IMR-90 (cell line): ENCODE measurements around the gene SDHAF1. TPM values are rescaled to one million over a fixed set of nuclear protein-coding genes. Genes with fewer than 3 reads are reported as not detected.

Experiments
- ATAC-seq: fragments of 200-7000 bp; cut with Tn5 transposase; 2 replicates; pipeline ENCODE4 v1.9.1; 2020; ENCODE audit warnings: low read depth, mild to moderate bottlenecking, moderate library complexity
- BruUV-seq: library from RNA; stranded (reverse); fragments of 400-500 nt; replicated peaks from 2 replicates; lab custom pipeline; 2021; lab: Mats Ljungman, UMichigan
- CTCF ChIA-PET: fragments of 300-600 bp; formaldehyde crosslinking; extraction: SDS; loops from one replicate; lab custom pipeline; 2021; ENCODE audit warnings: antibody characterized with exemption; lab: Yijun Ruan, JAX
- POLR2A ChIA-PET: fragments of 300-600 bp; sonication (Branson Sonifier 250); formaldehyde crosslinking; loops from one replicate; lab custom pipeline; 2022; ENCODE audit warnings: antibody characterized with exemption; ENCODE audit not compliant: unreplicated experiment; lab: Charles Lee
- DNase-seq: peaks from one replicate; pipeline ENCODE4 v3.0.0; 2013
- H2AFZ ChIP-seq: replicated peaks from 2 replicates; pipeline ENCODE3; 2013; ENCODE audit warnings: low read length, mild to moderate bottlenecking; ENCODE audit not compliant: poor library complexity
- H2AK5ac ChIP-seq: 2 replicates; pipeline ENCODE4 v1.6.1; 2013; ENCODE audit warnings: low read depth, low read length, inconsistent platforms
- H2AK9ac ChIP-seq: replicated peaks from 2 replicates; pipeline ENCODE3; 2013; ENCODE audit warnings: mild to moderate bottlenecking, low read depth, low read length, moderate library complexity; ENCODE audit not compliant: poor library complexity
- H2BK120ac ChIP-seq: 2 replicates; pipeline ENCODE4 v1.6.1; 2013; ENCODE audit warnings: low read depth, low read length, inconsistent platforms
- H2BK15ac ChIP-seq: 3 replicates; pipeline ENCODE4 v1.6.1; 2013; ENCODE audit warnings: low read depth, low read length, inconsistent platforms
- H2BK20ac ChIP-seq: 2 replicates; pipeline ENCODE4 v1.6.1; 2013; ENCODE audit warnings: low read depth, mild to moderate bottlenecking, inconsistent platforms, low read length, moderate library complexity
- H2BK5ac ChIP-seq: 2 replicates; pipeline ENCODE4 v1.6.1; 2013; ENCODE audit warnings: mild to moderate bottlenecking, low read depth, low read length, inconsistent platforms; ENCODE audit not compliant: poor library complexity, severe bottlenecking
- H3K14ac ChIP-seq: replicated peaks from 2 replicates; pipeline ENCODE4 v1.6.1; 2013; ENCODE audit warnings: low read depth, low read length, inconsistent platforms
- H3K18ac ChIP-seq: 2 replicates; pipeline ENCODE4 v1.6.1; 2013; ENCODE audit warnings: low read depth, low read length, control low read depth
- H3K23ac ChIP-seq: 2 replicates; pipeline ENCODE4 v1.6.1; 2013; ENCODE audit warnings: low read depth, low read length, inconsistent platforms
- H3K27ac ChIP-seq: 2 replicates; pipeline ENCODE4 v1.5.1; 2013; ENCODE audit warnings: mild to moderate bottlenecking, control low read depth, low read length; ENCODE audit not compliant: insufficient read depth
- H3K27me3 ChIP-seq: 2 replicates; pipeline ENCODE4 v1.6.1; 2013; ENCODE audit warnings: low read length; ENCODE audit not compliant: control insufficient read depth, insufficient read depth
- H3K36me3 ChIP-seq: 2 replicates; pipeline ENCODE4 v1.6.1; 2013; ENCODE audit warnings: low read length, mixed read lengths; ENCODE audit not compliant: control insufficient read depth, insufficient read depth
- H3K4ac ChIP-seq: 2 replicates; pipeline ENCODE4 v1.6.1; 2013; ENCODE audit warnings: low read depth, low read length, inconsistent platforms
- H3K4me1 ChIP-seq: 2 replicates; pipeline ENCODE4 v1.6.1; 2013; ENCODE audit warnings: low read length, mixed read lengths; ENCODE audit not compliant: control insufficient read depth, insufficient read depth
- H3K4me2 ChIP-seq: 2 replicates; pipeline ENCODE4 v1.6.1; 2013; ENCODE audit warnings: low read depth, mild to moderate bottlenecking, control low read depth, low read length, moderate library complexity
- H3K4me3 ChIP-seq: 2 replicates; pipeline ENCODE4 v1.5.1; 2013; ENCODE audit warnings: low read depth, mild to moderate bottlenecking, control low read depth, low read length, moderate library complexity; ENCODE audit not compliant: insufficient read depth
- H3K56ac ChIP-seq: 2 replicates; pipeline ENCODE4 v1.6.1; 2013; ENCODE audit warnings: low read length, inconsistent platforms; ENCODE audit not compliant: insufficient read depth; ENCODE audit errors: extremely low read depth
- H3K79me1 ChIP-seq, 2 experiments: 2 replicates each; pipeline ENCODE4 v1.6.1; 2013; ENCODE audit warnings: low read length in 2 of 2, inconsistent platforms in 1 of 2, low read depth in 1 of 2
- H3K9ac ChIP-seq: 2 replicates; pipeline ENCODE4 v1.6.1; 2013; ENCODE audit warnings: low read depth, low read length, control low read depth
- H3K9me1 ChIP-seq: 2 replicates; pipeline ENCODE4 v1.6.1; 2013; ENCODE audit warnings: low read length, inconsistent platforms; ENCODE audit not compliant: insufficient read depth
- H3K9me3 ChIP-seq: 2 replicates; pipeline ENCODE4 v1.6.1; 2013; ENCODE audit warnings: low read length; ENCODE audit not compliant: control insufficient read depth, insufficient read depth
- H4K20me1 ChIP-seq: 2 replicates; pipeline ENCODE4 v1.6.1; 2013; ENCODE audit warnings: low read length, inconsistent platforms; ENCODE audit not compliant: insufficient read depth
- H4K5ac ChIP-seq: 2 replicates; pipeline ENCODE4 v1.6.1; 2013; ENCODE audit warnings: mild to moderate bottlenecking, low read depth, low read length, control low read depth
- H4K8ac ChIP-seq, 2 experiments: 2 replicates each; pipeline ENCODE4 v1.6.1; 2013; ENCODE audit warnings: low read depth in 2 of 2, low read length in 2 of 2, control low read depth in 1 of 2, inconsistent platforms in 1 of 2
- H4K91ac ChIP-seq: 2 replicates; pipeline ENCODE4 v1.6.1; 2013; ENCODE audit warnings: low read depth, low read length, inconsistent platforms; ENCODE audit not compliant: insufficient read depth
- MXI1 ChIP-seq: IDR thresholded peaks from 2 replicates; pipeline ENCODE4 v1.6.1; 2012; ENCODE audit warnings: low read depth, mild to moderate bottlenecking, low read length, moderate library complexity, borderline replicate concordance
- WGBS, 2 experiments: methylation state at CpG; one replicate each; pipeline versions ENCODE4 v1.1.5 to v1.1.7; 2013; ENCODE audit warnings: missing lambda C conversion rate in 2 of 2; ENCODE audit not compliant: insufficient read length in 1 of 2; ENCODE audit errors: extremely low coverage in 2 of 2; 5-methylcytosine and 5-hydroxymethylcytosine counted together
- dilution Hi-C: fragments of 300-500 bp; cut with HindIII; formaldehyde crosslinking; loops from one replicate; pipeline ENCODE4 v1.14.3; 2018; ENCODE audit warnings: low sequenced_read_pairs; ENCODE audit not compliant: unreplicated experiment
- in situ Hi-C: fragments of 300-500 bp; cut with MboI; formaldehyde crosslinking; loops from 3 replicates; pipeline ENCODE4 v1.14.3; 2019; ENCODE audit warnings: low sequenced_read_pairs, inconsistent platforms, mixed read lengths
- intact Hi-C: fragments of 100-400 bp; cut with micrococcal nuclease; formaldehyde crosslinking; loops from 2 replicates; pipeline ENCODE4 v1.10.0; 2022
- polyA plus RNA-seq, 3 experiments: library from polyadenylated mRNA; depleted of rRNA; stranded (reverse); fragments of >200 nt; gene quantifications; 2 replicates each; pipeline ENCODE4 v1.2.3, GENCODE V29; 2012; ENCODE audit warnings: low replicate concordance in 1 of 3
- total RNA-seq: library from RNA; depleted of rRNA; stranded (reverse); fragments of >200 nt; gene quantifications from 2 replicates; pipeline ENCODE4 v1.2.3, GENCODE V29; 2012
- TF ChIP-seq, protein P1 (sequence below): conservative IDR thresholded peaks from 2 replicates; pipeline ENCODE4 v1.5.1; 2012; ENCODE audit warnings: mild to moderate bottlenecking, low read depth, low read length, improper control_type of control experiment

Gene SDHAF1
- total and polyA plus RNA-seq, 2 of the 4 experiments (the other 2 are of a cell fraction), result 4.8 to 9.9 TPM

DNA sequence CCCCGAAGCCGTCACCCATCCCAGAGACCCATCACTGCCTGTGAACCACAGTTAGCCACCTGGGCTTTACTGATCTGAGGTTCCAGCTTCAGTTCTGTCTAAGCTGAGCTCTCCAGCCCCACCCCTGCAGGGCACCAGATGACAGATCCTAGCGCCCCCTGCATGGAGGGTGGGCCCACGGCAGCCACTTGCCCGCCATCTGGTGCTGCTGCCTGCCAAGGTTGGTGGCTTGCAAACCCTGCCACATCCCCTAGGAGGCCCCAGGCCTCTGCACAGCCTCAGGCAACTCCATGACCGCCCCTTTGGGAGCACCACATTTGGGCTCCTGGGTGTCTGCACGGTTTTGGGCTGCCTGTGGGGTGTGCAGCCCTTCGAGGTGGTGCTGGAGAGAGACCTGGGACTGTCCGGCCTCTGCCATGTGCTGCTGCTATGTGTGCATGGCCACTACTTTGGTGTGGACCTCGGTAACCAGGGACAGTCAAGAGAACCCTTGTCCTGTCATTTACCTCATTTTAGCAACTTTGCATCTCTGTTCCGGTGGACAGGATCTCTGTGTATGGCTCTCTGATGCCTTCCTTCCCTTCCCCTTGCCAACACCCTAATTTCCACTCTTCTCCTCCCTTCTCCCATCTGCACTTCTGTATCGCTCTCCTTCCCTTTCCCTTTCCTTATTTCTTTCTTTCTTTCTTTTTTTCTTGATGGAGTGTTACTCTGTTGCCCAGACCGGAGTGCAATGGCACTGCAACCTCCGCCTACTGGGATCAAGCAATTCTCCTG lies 17.4 kb upstream of the SDHAF1 start:
- Histone ChIP-seq H3K9ac (no peak overlapping the region), H3K9me1 (no peaks in the 10 kb centered on the region), H4K5ac (no peak overlapping the region), H4K20me1 (no peaks in the 10 kb centered on the region), H2AFZ (no peak overlapping the region), H2AK9ac (no peak overlapping the region), H2BK20ac (no peak overlapping the region), H2BK15ac (no peak overlapping the region), H2BK5ac (no peak overlapping the region), H4K8ac (no peak overlapping the region), H3K23ac (no peak overlapping the region), H3K14ac (no peak overlapping the region), H3K36me3 (no peaks in the 10 kb centered on the region), H3K18ac (no peak overlapping the region), H3K27me3 (peaks cover 13% of the 10 kb centered on the region), H3K9me3 (no peaks in the 10 kb centered on the region), H4K91ac (no peak overlapping the region), H3K27ac (no peak overlapping the region), H2AK5ac (no peak overlapping the region), H3K56ac (no peak overlapping the region), H3K4me1 (no peaks in the 10 kb centered on the region), H3K4me2 (no peak overlapping the region), H2BK120ac (no peak overlapping the region), H3K4ac (no peak overlapping the region), H3K79me1 (no peaks in the 10 kb centered on the region), H3K4me3 (no peak overlapping the region)
- POLR2A ChIA-PET, result no interaction called here
- TF ChIP-seq, protein P1, sequence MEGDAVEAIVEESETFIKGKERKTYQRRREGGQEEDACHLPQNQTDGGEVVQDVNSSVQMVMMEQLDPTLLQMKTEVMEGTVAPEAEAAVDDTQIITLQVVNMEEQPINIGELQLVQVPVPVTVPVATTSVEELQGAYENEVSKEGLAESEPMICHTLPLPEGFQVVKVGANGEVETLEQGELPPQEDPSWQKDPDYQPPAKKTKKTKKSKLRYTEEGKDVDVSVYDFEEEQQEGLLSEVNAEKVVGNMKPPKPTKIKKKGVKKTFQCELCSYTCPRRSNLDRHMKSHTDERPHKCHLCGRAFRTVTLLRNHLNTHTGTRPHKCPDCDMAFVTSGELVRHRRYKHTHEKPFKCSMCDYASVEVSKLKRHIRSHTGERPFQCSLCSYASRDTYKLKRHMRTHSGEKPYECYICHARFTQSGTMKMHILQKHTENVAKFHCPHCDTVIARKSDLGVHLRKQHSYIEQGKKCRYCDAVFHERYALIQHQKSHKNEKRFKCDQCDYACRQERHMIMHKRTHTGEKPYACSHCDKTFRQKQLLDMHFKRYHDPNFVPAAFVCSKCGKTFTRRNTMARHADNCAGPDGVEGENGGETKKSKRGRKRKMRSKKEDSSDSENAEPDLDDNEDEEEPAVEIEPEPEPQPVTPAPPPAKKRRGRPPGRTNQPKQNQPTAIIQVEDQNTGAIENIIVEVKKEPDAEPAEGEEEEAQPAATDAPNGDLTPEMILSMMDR, result 0 out of 2 replicates have a peak, but pooled peaks have one; percentile 10
- TF ChIP-seq MXI1, result no peak
- CTCF ChIA-PET, result no interaction called here
- intact Hi-C loops, result no loop called here
- in situ Hi-C loops, result no loop called here
- dilution Hi-C loops, result no loop called here
- DNase-seq (no peak), ATAC-seq (no peak)
- 60% methylated on average over 3 of the region's 14 CpGs; no CpG with 5 or more reads in 1 of the 2 experiments for WGBS, 2 experiments
- BruUV-seq, result no TSS peak
